Measurements from ENCODE around the gene CDKN2B. TPM values are rescaled to one million over a fixed set of nuclear protein-coding genes. Genes with fewer than 3 reads are reported as not detected.

CDKN2B gene
- total RNA-seq, 1 experiment from 2014 or later = 0.05 TPM

DNA sequence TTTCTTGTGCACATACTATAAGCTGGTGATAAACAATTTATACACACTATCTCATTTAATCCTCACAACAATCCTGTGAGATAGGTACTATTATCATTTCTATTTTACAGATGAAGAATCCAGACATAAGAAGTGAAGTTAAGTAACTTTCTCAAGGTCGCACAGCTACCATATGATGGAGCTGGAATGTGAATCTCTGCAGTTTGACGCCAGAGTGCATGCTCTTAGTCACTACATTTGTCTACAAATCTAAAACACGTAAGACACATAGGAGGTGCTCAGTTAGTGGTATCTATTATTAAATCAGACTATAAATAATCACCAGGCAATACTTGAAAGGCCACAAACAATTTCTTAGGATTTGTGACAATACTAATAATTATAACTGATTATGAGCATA lies 45.0 kb upstream of the CDKN2B start:
- DNase-seq (ENCODE audit: low read depth, low spot score) = no peak
- H3K9me3 ChIP-seq (ENCODE audit: control insufficient read depth, insufficient read depth, low read depth, low read length) = no peaks in the 10 kb centered on the region
- no peak overlapping the region for H3K4me3 ChIP-seq (ENCODE audit: low read depth in 2 of 2, low read length in 2 of 2)
- TF ChIP-seq POLR2AphosphoS5 (IDR thresholded peaks at IDR 0.05; ENCODE audit: low read depth, low read length) (no peak), SIN3A (IDR thresholded peaks at IDR 0.05; ENCODE audit: borderline replicate concordance, insufficient read depth, low read depth, low read length) (no peak), TCF7L2 (IDR thresholded peaks at IDR 0.05; ENCODE audit: low read depth, low read length) (no peak)
- TF ChIP-seq, protein P1, sequence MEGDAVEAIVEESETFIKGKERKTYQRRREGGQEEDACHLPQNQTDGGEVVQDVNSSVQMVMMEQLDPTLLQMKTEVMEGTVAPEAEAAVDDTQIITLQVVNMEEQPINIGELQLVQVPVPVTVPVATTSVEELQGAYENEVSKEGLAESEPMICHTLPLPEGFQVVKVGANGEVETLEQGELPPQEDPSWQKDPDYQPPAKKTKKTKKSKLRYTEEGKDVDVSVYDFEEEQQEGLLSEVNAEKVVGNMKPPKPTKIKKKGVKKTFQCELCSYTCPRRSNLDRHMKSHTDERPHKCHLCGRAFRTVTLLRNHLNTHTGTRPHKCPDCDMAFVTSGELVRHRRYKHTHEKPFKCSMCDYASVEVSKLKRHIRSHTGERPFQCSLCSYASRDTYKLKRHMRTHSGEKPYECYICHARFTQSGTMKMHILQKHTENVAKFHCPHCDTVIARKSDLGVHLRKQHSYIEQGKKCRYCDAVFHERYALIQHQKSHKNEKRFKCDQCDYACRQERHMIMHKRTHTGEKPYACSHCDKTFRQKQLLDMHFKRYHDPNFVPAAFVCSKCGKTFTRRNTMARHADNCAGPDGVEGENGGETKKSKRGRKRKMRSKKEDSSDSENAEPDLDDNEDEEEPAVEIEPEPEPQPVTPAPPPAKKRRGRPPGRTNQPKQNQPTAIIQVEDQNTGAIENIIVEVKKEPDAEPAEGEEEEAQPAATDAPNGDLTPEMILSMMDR (IDR thresholded peaks at IDR 0.05) = no peak
- TF ChIP-seq, protein P2, sequence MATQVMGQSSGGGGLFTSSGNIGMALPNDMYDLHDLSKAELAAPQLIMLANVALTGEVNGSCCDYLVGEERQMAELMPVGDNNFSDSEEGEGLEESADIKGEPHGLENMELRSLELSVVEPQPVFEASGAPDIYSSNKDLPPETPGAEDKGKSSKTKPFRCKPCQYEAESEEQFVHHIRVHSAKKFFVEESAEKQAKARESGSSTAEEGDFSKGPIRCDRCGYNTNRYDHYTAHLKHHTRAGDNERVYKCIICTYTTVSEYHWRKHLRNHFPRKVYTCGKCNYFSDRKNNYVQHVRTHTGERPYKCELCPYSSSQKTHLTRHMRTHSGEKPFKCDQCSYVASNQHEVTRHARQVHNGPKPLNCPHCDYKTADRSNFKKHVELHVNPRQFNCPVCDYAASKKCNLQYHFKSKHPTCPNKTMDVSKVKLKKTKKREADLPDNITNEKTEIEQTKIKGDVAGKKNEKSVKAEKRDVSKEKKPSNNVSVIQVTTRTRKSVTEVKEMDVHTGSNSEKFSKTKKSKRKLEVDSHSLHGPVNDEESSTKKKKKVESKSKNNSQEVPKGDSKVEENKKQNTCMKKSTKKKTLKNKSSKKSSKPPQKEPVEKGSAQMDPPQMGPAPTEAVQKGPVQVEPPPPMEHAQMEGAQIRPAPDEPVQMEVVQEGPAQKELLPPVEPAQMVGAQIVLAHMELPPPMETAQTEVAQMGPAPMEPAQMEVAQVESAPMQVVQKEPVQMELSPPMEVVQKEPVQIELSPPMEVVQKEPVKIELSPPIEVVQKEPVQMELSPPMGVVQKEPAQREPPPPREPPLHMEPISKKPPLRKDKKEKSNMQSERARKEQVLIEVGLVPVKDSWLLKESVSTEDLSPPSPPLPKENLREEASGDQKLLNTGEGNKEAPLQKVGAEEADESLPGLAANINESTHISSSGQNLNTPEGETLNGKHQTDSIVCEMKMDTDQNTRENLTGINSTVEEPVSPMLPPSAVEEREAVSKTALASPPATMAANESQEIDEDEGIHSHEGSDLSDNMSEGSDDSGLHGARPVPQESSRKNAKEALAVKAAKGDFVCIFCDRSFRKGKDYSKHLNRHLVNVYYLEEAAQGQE (IDR thresholded peaks at IDR 0.05; ENCODE audit: insufficient read depth in 1 of 2, low read depth in 2 of 2, low read length in 1 of 2) = no peak
- H3K27me3 ChIP-seq (ENCODE audit: control insufficient read depth, insufficient read depth, low read length) = no peaks in the 10 kb centered on the region
- POLR2A ChIA-PET = no interaction called here
- intact Hi-C loops (cut with micrococcal nuclease; ENCODE audit: unreplicated experiment) = no loop called here
- no peaks in the 10 kb centered on the region for H3K36me3 ChIP-seq (ENCODE audit: control insufficient read depth, insufficient read depth, low read length)
- ATAC-seq = no peak
- CTCF ChIA-PET = no interaction called here
- H3K27ac ChIP-seq (ENCODE audit: low read length) = no peak overlapping the region
- no TSS peak for BruUV-seq (replicated peaks)
- in situ Hi-C loops (cut with HindIII; ENCODE audit: low pct_unique_long_range_greater_than_20kb, low sequenced_read_pairs) = no loop called here
- H3K4me1 ChIP-seq (ENCODE audit: control insufficient read depth, insufficient read depth, low read length) = no peaks in the 10 kb centered on the region

DNA sequence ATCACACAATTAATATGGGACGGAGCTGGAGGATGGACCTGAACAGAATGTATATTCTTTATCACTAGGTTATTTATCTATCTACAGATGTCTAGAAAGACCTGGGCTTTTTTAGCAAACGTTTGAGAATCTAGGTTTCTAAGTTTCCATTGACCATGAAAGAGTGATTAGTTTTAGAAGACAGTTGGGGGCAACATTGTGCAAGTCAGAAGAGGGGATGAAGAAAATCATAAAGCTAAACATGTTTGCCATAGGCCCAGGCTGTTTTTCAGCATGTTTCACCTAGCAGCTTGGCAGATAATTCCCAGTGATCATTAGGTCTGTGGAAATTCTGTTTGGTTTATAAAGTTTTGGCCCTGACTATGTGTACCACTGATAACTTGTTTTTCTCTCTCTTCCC lies 44.1 kb upstream of the CDKN2B start:
- ChIA-PET CTCF (no interaction called here), POLR2A (no interaction called here)
- Histone ChIP-seq H3K4me3 (ENCODE audit: low read depth in 2 of 2, low read length in 2 of 2) (no peak overlapping the region), H3K27me3 (ENCODE audit: control insufficient read depth, insufficient read depth, low read length) (no peaks in the 10 kb centered on the region), H3K9me3 (ENCODE audit: control insufficient read depth, insufficient read depth, low read depth, low read length) (no peaks in the 10 kb centered on the region), H3K27ac (ENCODE audit: low read length) (no peak overlapping the region), H3K36me3 (ENCODE audit: control insufficient read depth, insufficient read depth, low read length) (no peaks in the 10 kb centered on the region), H3K4me1 (ENCODE audit: control insufficient read depth, insufficient read depth, low read length) (no peaks in the 10 kb centered on the region)
- TF ChIP-seq POLR2AphosphoS5 (IDR thresholded peaks at IDR 0.05; ENCODE audit: low read depth, low read length) = no peak
- in situ Hi-C loops (cut with HindIII; ENCODE audit: low pct_unique_long_range_greater_than_20kb, low sequenced_read_pairs) (no loop called here), intact Hi-C loops (cut with micrococcal nuclease; ENCODE audit: unreplicated experiment) (no loop called here)
- DNase-seq (ENCODE audit: low read depth, low spot score) = no peak
- ATAC-seq = no peak
- no TSS peak for BruUV-seq (replicated peaks)

DNA sequence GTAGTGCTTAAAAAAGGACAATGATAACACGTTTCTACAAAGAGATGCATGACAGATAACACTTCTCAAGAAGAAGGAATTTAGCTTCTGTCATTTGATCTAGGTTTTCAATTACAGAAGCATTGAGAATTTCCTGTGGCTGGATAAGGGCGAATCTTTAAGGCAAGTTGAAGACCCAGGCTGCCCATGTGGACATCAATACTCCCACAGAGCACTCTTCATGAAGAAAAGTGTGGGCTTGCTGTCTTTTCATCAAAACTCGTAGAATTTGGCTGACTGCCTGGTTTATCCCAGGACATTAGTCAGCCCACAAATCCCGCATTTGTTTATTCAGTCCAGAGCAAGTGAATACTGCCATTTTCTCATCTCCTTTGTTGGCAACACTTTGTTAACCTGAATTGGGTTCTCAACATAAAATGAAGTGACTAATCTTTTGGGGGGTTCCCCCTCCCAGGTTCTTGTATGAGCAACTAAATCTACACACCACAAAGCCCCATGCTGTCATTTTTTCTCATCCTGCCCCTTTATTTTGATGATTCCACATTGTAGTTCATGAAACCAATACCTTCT lies 43.4 kb upstream of the CDKN2B start:
- H3K27me3 ChIP-seq (ENCODE audit: control insufficient read depth, insufficient read depth, low read length) = no peaks in the 10 kb centered on the region
- H3K36me3 ChIP-seq (ENCODE audit: control insufficient read depth, insufficient read depth, low read length) = no peaks in the 10 kb centered on the region
- no peaks in the 10 kb centered on the region for H3K4me1 ChIP-seq (ENCODE audit: control insufficient read depth, insufficient read depth, low read length)
- CTCF ChIA-PET = no interaction called here
- ATAC-seq (no peak), DNase-seq (ENCODE audit: low read depth, low spot score) (no peak)
- BruUV-seq (replicated peaks) = no TSS peak
- TF ChIP-seq POLR2AphosphoS5 (IDR thresholded peaks at IDR 0.05; ENCODE audit: low read depth, low read length) = no peak
- no peak for TF ChIP-seq SIN3A (IDR thresholded peaks at IDR 0.05; ENCODE audit: borderline replicate concordance, insufficient read depth, low read depth, low read length)
- TF ChIP-seq, protein P2 (IDR thresholded peaks at IDR 0.05; ENCODE audit: insufficient read depth in 1 of 2, low read depth in 2 of 2, low read length in 1 of 2) = no peak
- no peak for TF ChIP-seq TCF7L2 (IDR thresholded peaks at IDR 0.05; ENCODE audit: low read depth, low read length)
- TF ChIP-seq, protein P1 (IDR thresholded peaks at IDR 0.05) = no peak
- no peak overlapping the region for H3K4me3 ChIP-seq (ENCODE audit: low read depth in 2 of 2, low read length in 2 of 2)
- H3K9me3 ChIP-seq (ENCODE audit: control insufficient read depth, insufficient read depth, low read depth, low read length) = no peaks in the 10 kb centered on the region
- no peak overlapping the region for H3K27ac ChIP-seq (ENCODE audit: low read length)
- in situ Hi-C loops (cut with HindIII; ENCODE audit: low pct_unique_long_range_greater_than_20kb, low sequenced_read_pairs) (no loop called here), intact Hi-C loops (cut with micrococcal nuclease; ENCODE audit: unreplicated experiment) (no loop called here)
- POLR2A ChIA-PET = no interaction called here
